ENCODE data around the gene DCLRE1A. TPM values are rescaled to one million over a fixed set of nuclear protein-coding genes. Genes with fewer than 3 reads are reported as not detected.

DCLRE1A gene
- total and polyA plus RNA-seq, 2 experiments from 2014 or later, result 6.1 to 13.8 TPM

DNA sequence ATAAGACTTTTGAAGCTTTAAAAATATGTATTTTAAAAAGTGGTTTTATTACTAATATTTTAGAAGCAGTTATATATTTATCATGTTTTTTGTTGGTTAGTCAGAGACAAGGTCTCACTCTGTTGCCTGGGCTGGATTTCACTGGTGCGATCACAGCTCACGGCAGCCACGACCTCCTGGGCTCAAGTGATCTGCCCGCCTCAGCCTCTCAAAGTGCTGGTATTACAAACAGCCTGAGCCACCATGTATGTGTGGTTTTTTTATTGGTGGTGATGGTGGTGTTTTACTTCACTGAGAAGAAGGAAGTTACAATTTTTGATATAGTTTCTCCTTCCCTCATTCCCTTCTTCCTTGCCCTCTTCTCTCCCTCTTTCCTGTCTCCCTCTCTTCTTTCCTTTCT lies 14.0 kb upstream of the DCLRE1A start:
- Mint-ChIP-seq H3K9me3 (peaks cover 8% of the 10 kb centered on the region; the same call in 2 of the 3 replicates), H3K4me3 (no peak overlapping the region), H3K36me3 (ENCODE audit: low read depth) (peaks cover 25% of the 10 kb centered on the region), H3K4me1 (no peaks in the 10 kb centered on the region), H3K27me3 (ENCODE audit: insufficient read depth, low read depth, poor library complexity) (no peaks in the 10 kb centered on the region), H3K27ac (no peak overlapping the region)
- ATAC-seq, result no peak
- Histone ChIP-seq H3K4me3 (no peak overlapping the region), H3K4me2 (no peak overlapping the region), H3K27ac (ENCODE audit: low read depth) (no peak overlapping the region), H3K9me2 (ENCODE audit: insufficient read depth) (no peaks in the 10 kb centered on the region), H2AFZ (no peak overlapping the region), H3K27me3 (ENCODE audit: insufficient read depth) (no peaks in the 10 kb centered on the region), H3K79me2 (replicated peaks; ENCODE audit: insufficient read depth) (peaks cover 70% of the 10 kb centered on the region), H4K20me1 (replicated peaks; ENCODE audit: insufficient read depth) (peaks cover 8% of the 10 kb centered on the region; the same call in 1 of the 2 replicates), H3K4me1 (ENCODE audit: insufficient read depth) (no peaks in the 10 kb centered on the region), H3K36me3 (ENCODE audit: insufficient read depth) (no peaks in the 10 kb centered on the region), H3F3A (replicated peaks; ENCODE audit: low read depth) (no peaks in the 10 kb centered on the region)
- DNase-seq (ENCODE audit: low spot score), result no peak
- TF ChIP-seq STAT1 (IDR thresholded peaks at IDR 0.05; ENCODE audit: unreplicated experiment), result no peak
- TF ChIP-seq, protein P1, sequence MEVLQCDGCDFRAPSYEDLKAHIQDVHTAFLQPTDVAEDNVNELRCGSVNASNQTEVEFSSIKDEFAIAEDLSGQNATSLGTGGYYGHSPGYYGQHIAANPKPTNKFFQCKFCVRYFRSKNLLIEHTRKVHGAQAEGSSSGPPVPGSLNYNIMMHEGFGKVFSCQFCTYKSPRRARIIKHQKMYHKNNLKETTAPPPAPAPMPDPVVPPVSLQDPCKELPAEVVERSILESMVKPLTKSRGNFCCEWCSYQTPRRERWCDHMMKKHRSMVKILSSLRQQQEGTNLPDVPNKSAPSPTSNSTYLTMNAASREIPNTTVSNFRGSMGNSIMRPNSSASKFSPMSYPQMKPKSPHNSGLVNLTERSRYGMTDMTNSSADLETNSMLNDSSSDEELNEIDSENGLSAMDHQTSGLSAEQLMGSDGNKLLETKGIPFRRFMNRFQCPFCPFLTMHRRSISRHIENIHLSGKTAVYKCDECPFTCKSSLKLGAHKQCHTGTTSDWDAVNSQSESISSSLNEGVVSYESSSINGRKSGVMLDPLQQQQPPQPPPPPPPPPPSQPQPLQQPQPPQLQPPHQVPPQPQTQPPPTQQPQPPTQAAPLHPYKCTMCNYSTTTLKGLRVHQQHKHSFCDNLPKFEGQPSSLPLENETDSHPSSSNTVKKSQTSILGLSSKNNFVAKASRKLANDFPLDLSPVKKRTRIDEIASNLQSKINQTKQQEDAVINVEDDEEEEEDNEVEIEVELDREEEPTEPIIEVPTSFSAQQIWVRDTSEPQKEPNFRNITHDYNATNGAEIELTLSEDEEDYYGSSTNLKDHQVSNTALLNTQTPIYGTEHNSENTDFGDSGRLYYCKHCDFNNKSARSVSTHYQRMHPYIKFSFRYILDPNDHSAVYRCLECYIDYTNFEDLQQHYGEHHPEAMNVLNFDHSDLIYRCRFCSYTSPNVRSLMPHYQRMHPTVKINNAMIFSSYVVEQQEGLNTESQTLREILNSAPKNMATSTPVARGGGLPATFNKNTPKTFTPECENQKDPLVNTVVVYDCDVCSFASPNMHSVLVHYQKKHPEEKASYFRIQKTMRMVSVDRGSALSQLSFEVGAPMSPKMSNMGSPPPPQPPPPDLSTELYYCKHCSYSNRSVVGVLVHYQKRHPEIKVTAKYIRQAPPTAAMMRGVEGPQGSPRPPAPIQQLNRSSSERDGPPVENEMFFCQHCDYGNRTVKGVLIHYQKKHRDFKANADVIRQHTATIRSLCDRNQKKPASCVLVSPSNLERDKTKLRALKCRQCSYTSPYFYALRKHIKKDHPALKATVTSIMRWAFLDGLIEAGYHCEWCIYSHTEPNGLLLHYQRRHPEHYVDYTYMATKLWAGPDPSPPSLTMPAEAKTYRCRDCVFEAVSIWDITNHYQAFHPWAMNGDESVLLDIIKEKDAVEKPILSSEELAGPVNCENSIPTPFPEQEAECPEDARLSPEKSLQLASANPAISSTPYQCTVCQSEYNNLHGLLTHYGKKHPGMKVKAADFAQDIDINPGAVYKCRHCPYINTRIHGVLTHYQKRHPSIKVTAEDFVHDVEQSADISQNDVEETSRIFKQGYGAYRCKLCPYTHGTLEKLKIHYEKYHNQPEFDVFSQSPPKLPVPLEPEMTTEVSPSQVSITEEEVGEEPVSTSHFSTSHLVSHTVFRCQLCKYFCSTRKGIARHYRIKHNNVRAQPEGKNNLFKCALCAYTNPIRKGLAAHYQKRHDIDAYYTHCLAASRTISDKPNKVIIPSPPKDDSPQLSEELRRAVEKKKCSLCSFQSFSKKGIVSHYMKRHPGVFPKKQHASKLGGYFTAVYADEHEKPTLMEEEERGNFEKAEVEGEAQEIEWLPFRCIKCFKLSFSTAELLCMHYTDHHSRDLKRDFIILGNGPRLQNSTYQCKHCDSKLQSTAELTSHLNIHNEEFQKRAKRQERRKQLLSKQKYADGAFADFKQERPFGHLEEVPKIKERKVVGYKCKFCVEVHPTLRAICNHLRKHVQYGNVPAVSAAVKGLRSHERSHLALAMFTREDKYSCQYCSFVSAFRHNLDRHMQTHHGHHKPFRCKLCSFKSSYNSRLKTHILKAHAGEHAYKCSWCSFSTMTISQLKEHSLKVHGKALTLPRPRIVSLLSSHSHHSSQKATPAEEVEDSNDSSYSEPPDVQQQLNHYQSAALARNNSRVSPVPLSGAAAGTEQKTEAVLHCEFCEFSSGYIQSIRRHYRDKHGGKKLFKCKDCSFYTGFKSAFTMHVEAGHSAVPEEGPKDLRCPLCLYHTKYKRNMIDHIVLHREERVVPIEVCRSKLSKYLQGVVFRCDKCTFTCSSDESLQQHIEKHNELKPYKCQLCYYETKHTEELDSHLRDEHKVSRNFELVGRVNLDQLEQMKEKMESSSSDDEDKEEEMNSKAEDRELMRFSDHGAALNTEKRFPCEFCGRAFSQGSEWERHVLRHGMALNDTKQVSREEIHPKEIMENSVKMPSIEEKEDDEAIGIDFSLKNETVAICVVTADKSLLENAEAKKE (CRISPR knock-in tag; IDR thresholded peaks at IDR 0.05), result no peak

- no peak overlapping the region for H2AFZ ChIP-seq
- H3K4me2 ChIP-seq, result no peak overlapping the region
- no peaks in the 10 kb centered on the region for H3K4me1 ChIP-seq (ENCODE audit: insufficient read depth)
- Mint-ChIP-seq H3K27ac (no peak overlapping the region), H3K4me3 (no peak overlapping the region), H3K27me3 (ENCODE audit: insufficient read depth, low read depth, poor library complexity) (no peaks in the 10 kb centered on the region), H3K9me3 (peaks cover 2% of the 10 kb centered on the region; the same call in 1 of the 3 replicates), H3K36me3 (ENCODE audit: low read depth) (peaks cover 21% of the 10 kb centered on the region), H3K4me1 (no peaks in the 10 kb centered on the region)
- ATAC-seq (no peak), DNase-seq (ENCODE audit: low spot score) (no peak)
- peaks cover 8% of the 10 kb centered on the region; the same call in 1 of the 2 replicates for H4K20me1 ChIP-seq (replicated peaks; ENCODE audit: insufficient read depth)
- no peaks in the 10 kb centered on the region; the same call in 1 of the 2 replicates for H3K36me3 ChIP-seq (ENCODE audit: insufficient read depth)
- H3K9me2 ChIP-seq (ENCODE audit: insufficient read depth), result no peaks in the 10 kb centered on the region
- no peaks in the 10 kb centered on the region for H3F3A ChIP-seq (replicated peaks; ENCODE audit: low read depth)
- H3K4me3 ChIP-seq, result no peak overlapping the region
- H3K27me3 ChIP-seq (ENCODE audit: insufficient read depth), result no peaks in the 10 kb centered on the region
- H3K79me2 ChIP-seq (replicated peaks; ENCODE audit: insufficient read depth), result peaks cover 59% of the 10 kb centered on the region
- no peak for TF ChIP-seq ZNF114 (CRISPR knock-in tag; IDR thresholded peaks at IDR 0.05)
- TF ChIP-seq JUNB (IDR thresholded peaks at IDR 0.05; ENCODE audit: unreplicated experiment), result no peak
- no peak for TF ChIP-seq CTCF (conservative IDR thresholded peaks at IDR 0.05; ENCODE audit: low read depth in 2 of 2)
- TF ChIP-seq EZH2 (IDR thresholded peaks at IDR 0.05; ENCODE audit: low read depth, unreplicated experiment), result no peak
- TF ChIP-seq EZH2phosphoT487 (IDR thresholded peaks at IDR 0.05; ENCODE audit: unreplicated experiment), result no peak
- no peak for TF ChIP-seq ZNF331 (CRISPR knock-in tag; IDR thresholded peaks at IDR 0.05; ENCODE audit: low read depth)
- TF ChIP-seq, protein P2, sequence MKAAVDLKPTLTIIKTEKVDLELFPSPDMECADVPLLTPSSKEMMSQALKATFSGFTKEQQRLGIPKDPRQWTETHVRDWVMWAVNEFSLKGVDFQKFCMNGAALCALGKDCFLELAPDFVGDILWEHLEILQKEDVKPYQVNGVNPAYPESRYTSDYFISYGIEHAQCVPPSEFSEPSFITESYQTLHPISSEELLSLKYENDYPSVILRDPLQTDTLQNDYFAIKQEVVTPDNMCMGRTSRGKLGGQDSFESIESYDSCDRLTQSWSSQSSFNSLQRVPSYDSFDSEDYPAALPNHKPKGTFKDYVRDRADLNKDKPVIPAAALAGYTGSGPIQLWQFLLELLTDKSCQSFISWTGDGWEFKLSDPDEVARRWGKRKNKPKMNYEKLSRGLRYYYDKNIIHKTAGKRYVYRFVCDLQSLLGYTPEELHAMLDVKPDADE (IDR thresholded peaks at IDR 0.05), result no peak
- no peak overlapping the region for H3K27ac ChIP-seq (ENCODE audit: low read depth)
Measured at GRCh38 chr10:113866551-113867394, 12.9 kb upstream of the DCLRE1A start.

Measured in GM23338 (cell line).